Esophagus muscularis mucosa (tissue), 4 donors: ENCODE measurements around the gene TNPO3. TPM values are rescaled to one million over a fixed set of nuclear protein-coding genes. Genes with fewer than 3 reads are reported as not detected.
"Not testable (repeated sequence)": the region's sequence is repeated elsewhere in the genome, so short reads cannot be mapped to it uniquely, and the experiment has no call there.

Experiments
- DNase-seq: peaks from one replicate; pipeline ENCODE4 v3.0.0-alpha.2; 2017; ENCODE audit errors: extremely low spot score
- H3K27ac ChIP-seq, 4 donors: fragments of 200-600 bp; sonication (generic); replicated peaks in 1 of 4; 1 replicate in 3 of 4; 2 replicates in 1 of 4; pipeline ENCODE4 v1.5.1; 2016 to 2019; ENCODE audit warnings: mild to moderate bottlenecking in 1 of 4
- H3K27me3 ChIP-seq, 4 donors: fragments of 200-600 bp; sonication (generic); one replicate each; pipeline versions ENCODE4 v1.5.1 to v1.6.0; 2016 to 2019
- H3K36me3 ChIP-seq, 4 donors: fragments of 200-600 bp; sonication (generic); one replicate each; pipeline ENCODE4 v1.5.1; 2016 to 2019
- H3K4me1 ChIP-seq, 4 donors: fragments of 200-600 bp; sonication (generic); one replicate each; pipeline ENCODE4 v1.5.1; 2016 to 2019
- H3K4me3 ChIP-seq, 4 donors: fragments of 200-600 bp; sonication (generic); 1 replicate in 2 of 4; 2 replicates in 2 of 4; pipeline ENCODE4 v1.5.1; 2016 to 2019; ENCODE audit warnings: mild to moderate bottlenecking in 4 of 4, moderate library complexity in 1 of 4
- H3K9me3 ChIP-seq, 4 donors: fragments of 200-600 bp; sonication (generic); 1 replicate in 3 of 4; 2 replicates in 1 of 4; pipeline ENCODE4 v1.5.1; 2016 to 2019
- CTCF ChIP-seq, 3 experiments: fragments of 200-600 bp in 2 of 3; fragments of 450-650 bp in 1 of 3; sonication (generic) in 2 of 3; IDR thresholded peaks; one replicate each; pipeline ENCODE4 v1.5.1; 2017 to 2019; ENCODE audit warnings: antibody characterized with exemption in 3 of 3, mild to moderate bottlenecking in 2 of 3, moderate library complexity in 1 of 3
- EP300 ChIP-seq: sonication (generic); formaldehyde crosslinking; IDR thresholded peaks from one replicate; pipeline ENCODE4 v1.6.1; 2017; ENCODE audit warnings: antibody characterized with exemption
- POLR2A ChIP-seq: fragments of 450-650 bp; IDR thresholded peaks from one replicate; pipeline ENCODE4 v1.6.1; 2017; ENCODE audit warnings: antibody characterized with exemption, moderate library complexity, mild to moderate bottlenecking, low read depth
- POLR2AphosphoS5 ChIP-seq, 2 donors: sonication (generic); formaldehyde crosslinking; IDR thresholded peaks; one replicate each; pipeline ENCODE4 v1.6.1; 2017; ENCODE audit warnings: antibody characterized with exemption in 2 of 2
- WGBS: methylation state at CpG from one replicate; pipeline ENCODE4 v1.1.5; 2018; 5-methylcytosine and 5-hydroxymethylcytosine counted together
- intact Hi-C: fragments of 100-400 bp; cut with DNase I; formaldehyde crosslinking; loops from one replicate; pipeline ENCODE4 v1.15.1; 2023
- total RNA-seq, 4 donors: library from RNA; depleted of rRNA; stranded (reverse); fragments of >200 nt; gene quantifications; one replicate each; pipeline versions ENCODE4 v1.1.0 to v1.2.1, GENCODE V29; 2016

Gene TNPO3
- total RNA-seq, 4 donors from 2014 or later: 35.7 to 46.2 (median 38.1) TPM

GRCh38 chr7:129043012-129043411, 11.9 kb downstream of the TNPO3 start:
- H3K27me3 ChIP-seq: no peaks in the 10 kb centered on the region
- intact Hi-C loops: no loop called here
- H3K4me1 ChIP-seq: peaks cover 21 to 47% (median 42%) of the 10 kb centered on the region in 4 donors
- no peak for TF ChIP-seq CTCF (IDR thresholded peaks at IDR 0.05)
- TF ChIP-seq POLR2AphosphoS5 (IDR thresholded peaks at IDR 0.05): no peak
- no peak for TF ChIP-seq POLR2A
- no peak for TF ChIP-seq EP300
- WGBS: 98% methylated on average over 3 of the region's 3 CpGs
- no peaks in the 10 kb centered on the region for H3K9me3 ChIP-seq
- no peak overlapping the region for H3K27ac ChIP-seq
- DNase-seq: no peak
- H3K4me3 ChIP-seq: no peak overlapping the region
- peaks cover 0 to 19% (median 14%) of the 10 kb centered on the region in 4 donors for H3K36me3 ChIP-seq

- WGBS: 91% methylated on average over 3 of the region's 3 CpGs
- Histone ChIP-seq H3K4me3 (no peak overlapping the region), H3K27me3 (no peaks in the 10 kb centered on the region), H3K36me3 (peaks cover 0 to 22% (median 18%) of the 10 kb centered on the region in 4 donors), H3K4me1 (peaks cover 21 to 42% (median 38%) of the 10 kb centered on the region in 4 donors), H3K27ac (no peak overlapping the region), H3K9me3 (no peaks in the 10 kb centered on the region)
- no peak for TF ChIP-seq EP300
- TF ChIP-seq POLR2A: no peak
- no peak for TF ChIP-seq CTCF (IDR thresholded peaks at IDR 0.05)
- intact Hi-C loops: no loop called here
- no peak for DNase-seq
Observed at GRCh38 chr7:129041142-129042085, 13.5 kb downstream of the TNPO3 start.

- H3K27ac ChIP-seq, H3K9me3 ChIP-seq, intact Hi-C loops, H3K4me3 ChIP-seq, DNase-seq, H3K27me3 ChIP-seq: not testable (repeated sequence)
- Histone ChIP-seq H3K4me1 (peaks cover 5 to 24% (median 16%) of the 10 kb centered on the region in 4 donors), H3K36me3 (peaks cover 0 to 44% (median 29%) of the 10 kb centered on the region in 4 donors)
- WGBS: 98% methylated on average over 2 of the region's 2 CpGs
Observed at GRCh38 chr7:129038468-129038867, 16.4 kb downstream of the TNPO3 start.

GRCh38 chr7:129037585-129037984, 17.3 kb downstream of the TNPO3 start:
- intact Hi-C loops: no loop called here
- whole genome bisulfite sequencing: 96% methylated on average over 4 of the region's 4 CpGs
- no peak for DNase-seq
- peaks cover 0 to 16% (median 11%) of the 10 kb centered on the region in 4 donors for H3K4me1 ChIP-seq
- no peak overlapping the region for H3K27ac ChIP-seq
- H3K27me3 ChIP-seq: no peaks in the 10 kb centered on the region
- H3K4me3 ChIP-seq: no peak overlapping the region
- no peaks in the 10 kb centered on the region for H3K9me3 ChIP-seq
- H3K36me3 ChIP-seq: peaks cover 0 to 46% (median 29%) of the 10 kb centered on the region in 4 donors
- no peak for TF ChIP-seq POLR2A
- TF ChIP-seq POLR2AphosphoS5 (IDR thresholded peaks at IDR 0.05): no peak
- TF ChIP-seq CTCF (IDR thresholded peaks at IDR 0.05): no peak
- no peak for TF ChIP-seq EP300

- DNase-seq: no peak
- Histone ChIP-seq H3K4me1 (no peaks in the 10 kb centered on the region), H3K4me3 (no peak overlapping the region), H3K36me3 (peaks cover 3 to 36% (median 12%) of the 10 kb centered on the region in 4 donors), H3K27me3 (no peaks in the 10 kb centered on the region), H3K9me3 (no peaks in the 10 kb centered on the region), H3K27ac (no peak overlapping the region)
- intact Hi-C loops: no loop called here
- TF ChIP-seq POLR2A (no peak), CTCF (IDR thresholded peaks at IDR 0.05) (no peak), POLR2AphosphoS5 (IDR thresholded peaks at IDR 0.05) (no peak), EP300 (no peak)
- 92% methylated on average over 1 of the region's 1 CpG for WGBS
Observed at GRCh38 chr7:129032017-129032416, 22.9 kb downstream of the TNPO3 start.
